Urinary bladder (tissue), 4 donors: ENCODE measurements around the gene AVPR1A. TPM values are rescaled to one million over a fixed set of nuclear protein-coding genes. Genes with fewer than 3 reads are reported as not detected.
"Not testable (repeated sequence)": the region's sequence is repeated elsewhere in the genome, so short reads cannot be mapped to it uniquely, and the experiment has no call there.

Experiments
- DNase-seq: peaks from one replicate; pipeline ENCODE4 v3.0.0-alpha.2; 2015; ENCODE audit errors: extremely low spot score
- H3K27ac ChIP-seq: one replicate; pipeline ENCODE4 v1.5.1; 2013; ENCODE audit warnings: low read depth, mild to moderate bottlenecking, moderate library complexity
- H3K36me3 ChIP-seq: one replicate; pipeline ENCODE4 v1.6.1; 2013; ENCODE audit warnings: mild to moderate bottlenecking, moderate library complexity; ENCODE audit not compliant: insufficient read depth
- H3K4me1 ChIP-seq: one replicate; pipeline ENCODE4 v1.6.1; 2013; ENCODE audit warnings: mild to moderate bottlenecking, moderate library complexity; ENCODE audit not compliant: insufficient read depth
- H3K4me3 ChIP-seq: one replicate; pipeline ENCODE4 v1.5.1; 2013; ENCODE audit warnings: low read depth, low read length
- WGBS: extraction: QIAGEN DNeasy Blood & Tissue Kit; methylation state at CpG from one replicate; pipeline ENCODE4 v1.1.7; 2013; 5-methylcytosine and 5-hydroxymethylcytosine counted together
- polyA plus RNA-seq: library from polyadenylated mRNA; stranded (reverse); fragments of 200-250 nt; gene quantifications from one replicate; pipeline ENCODE4 v1.2.3, GENCODE V29; 2013
- total RNA-seq: library from RNA; depleted of rRNA; stranded (reverse); fragments of >200 nt; gene quantifications from one replicate; pipeline ENCODE4 v1.2.3, GENCODE V29; 2014
- donor health status: healthy with polysubstance abuse.
- donor health status: healthy.

The AVPR1A gene
- total RNA-seq, result 43.7 TPM
- 7.8 TPM for polyA plus RNA-seq

- no peaks in the 10 kb centered on the region for H3K4me1 ChIP-seq
- WGBS, result under 1% methylated on average over 64 of the region's 64 CpGs
- H3K36me3 ChIP-seq, result no peaks in the 10 kb centered on the region
- DNase-seq, result no peak
- H3K27ac ChIP-seq, result no peak within 1 kb of the TSS
- H3K4me3 ChIP-seq, result peak within 1 kb of the TSS; percentile 46
These were observed at the start of gene AVPR1A for GRCh38 chr12:63150713-63151622. Gene AVPR1A, minus strand, starts transcription at chr12:63151201. Its CDS starts 365 bp downstream, at chr12:63150836.

- DNase-seq, result no peak
- no peaks in the 10 kb centered on the region for H3K36me3 ChIP-seq
- no peaks in the 10 kb centered on the region for H3K4me1 ChIP-seq
- 77% methylated on average over 7 of the region's 7 CpGs for WGBS
- no peak overlapping the region for H3K4me3 ChIP-seq
- no peak overlapping the region for H3K27ac ChIP-seq
These were observed 45.2 kb upstream of the AVPR1A start for GRCh38 chr12:63196168-63196567.

GRCh38 chr12:63179224-63179623, 28.2 kb upstream of the AVPR1A start:
- no peaks in the 10 kb centered on the region for H3K36me3 ChIP-seq
- H3K4me3 ChIP-seq, result no peak overlapping the region
- H3K4me1 ChIP-seq, result no peaks in the 10 kb centered on the region
- no peak for DNase-seq
- WGBS, result 77% methylated on average over 2 of the region's 2 CpGs
- no peak overlapping the region for H3K27ac ChIP-seq

- no peaks in the 10 kb centered on the region for H3K4me1 ChIP-seq
- no peak overlapping the region for H3K4me3 ChIP-seq
- no peak for DNase-seq
- H3K27ac ChIP-seq, result no peak overlapping the region
- no peaks in the 10 kb centered on the region for H3K36me3 ChIP-seq
These were observed 19.3 kb upstream of the AVPR1A start for GRCh38 chr12:63170321-63170720.

GRCh38 chr12:63167741-63168140, 16.7 kb upstream of the AVPR1A start:
- not testable (repeated sequence) for DNase-seq, H3K4me1 ChIP-seq, H3K4me3 ChIP-seq, H3K27ac ChIP-seq, H3K36me3 ChIP-seq
- WGBS, result 83% methylated on average over 6 of the region's 6 CpGs

- 79% methylated on average over 2 of the region's 2 CpGs for WGBS
These were observed 13.9 kb upstream of the AVPR1A start for GRCh38 chr12:63164911-63165310.

GRCh38 chr12:63163541-63163940, 12.5 kb upstream of the AVPR1A start:
- Histone ChIP-seq H3K4me3 (no peak overlapping the region), H3K36me3 (no peaks in the 10 kb centered on the region), H3K27ac (no peak overlapping the region), H3K4me1 (no peaks in the 10 kb centered on the region)
- no peak for DNase-seq
- 88% methylated on average over 1 of the region's 1 CpG for WGBS

More at GRCh38 chr12:63164911-63165310, 13.9 kb upstream of the AVPR1A start:
- Histone ChIP-seq H3K27ac (no peak overlapping the region), H3K4me3 (no peak overlapping the region), H3K4me1 (no peaks in the 10 kb centered on the region), H3K36me3 (no peaks in the 10 kb centered on the region)
- DNase-seq, result no peak

- no peaks in the 10 kb centered on the region for H3K4me1 ChIP-seq
- H3K4me3 ChIP-seq, result no peak overlapping the region
- H3K36me3 ChIP-seq, result no peaks in the 10 kb centered on the region
- 63% methylated on average over 2 of the region's 2 CpGs for WGBS
- no peak overlapping the region for H3K27ac ChIP-seq
- no peak for DNase-seq
These were observed 4.4 kb upstream of the AVPR1A start for GRCh38 chr12:63155375-63155774.

GRCh38 chr12:63154560-63154959, 3.6 kb upstream of the AVPR1A start:
- no peaks in the 10 kb centered on the region for H3K4me1 ChIP-seq
- no peak for DNase-seq
- 94% methylated on average over 5 of the region's 5 CpGs for WGBS

GRCh38 chr12:63152321-63152700, 1.3 kb upstream of the AVPR1A start:
- peak overlapping the region; percentile 46 for H3K4me3 ChIP-seq
- no peak for DNase-seq
- H3K27ac ChIP-seq, result no peak overlapping the region
- no peaks in the 10 kb centered on the region for H3K4me1 ChIP-seq
- no peaks in the 10 kb centered on the region for H3K36me3 ChIP-seq
- WGBS, result 12% methylated on average over 7 of the region's 7 CpGs

More at GRCh38 chr12:63154560-63154959, 3.6 kb upstream of the AVPR1A start:
- H3K27ac ChIP-seq, result no peak overlapping the region
- no peak overlapping the region for H3K4me3 ChIP-seq
- no peaks in the 10 kb centered on the region for H3K36me3 ChIP-seq

GRCh38 chr12:63151623-63152320, 771 bp upstream of the AVPR1A start:
- H3K4me1 ChIP-seq, result no peaks in the 10 kb centered on the region
- H3K36me3 ChIP-seq, result no peaks in the 10 kb centered on the region
- WGBS, result under 1% methylated on average over 26 of the region's 26 CpGs
- DNase-seq, result peak; percentile 46
- peak overlapping the region; percentile 46 for H3K4me3 ChIP-seq
- H3K27ac ChIP-seq, result no peak overlapping the region

- peak overlapping the region; percentile 46 for H3K4me3 ChIP-seq
- H3K27ac ChIP-seq, result no peak overlapping the region
- no peaks in the 10 kb centered on the region for H3K4me1 ChIP-seq
- no peak for DNase-seq
- no peaks in the 10 kb centered on the region for H3K36me3 ChIP-seq
- 4% methylated on average over 75 of the region's 75 CpGs for WGBS
These were observed 890 bp downstream of the AVPR1A start for GRCh38 chr12:63149909-63150712.

GRCh38 chr12:63144556-63144955, 6.4 kb downstream of the AVPR1A start:
- no peaks in the 10 kb centered on the region for H3K36me3 ChIP-seq
- H3K4me1 ChIP-seq, result no peaks in the 10 kb centered on the region
- H3K4me3 ChIP-seq, result no peak overlapping the region
- H3K27ac ChIP-seq, result no peak overlapping the region
- DNase-seq, result no peak
- 84% methylated on average over 3 of the region's 3 CpGs for WGBS
